ENCODE results near the gene GABRA5.

DNA sequence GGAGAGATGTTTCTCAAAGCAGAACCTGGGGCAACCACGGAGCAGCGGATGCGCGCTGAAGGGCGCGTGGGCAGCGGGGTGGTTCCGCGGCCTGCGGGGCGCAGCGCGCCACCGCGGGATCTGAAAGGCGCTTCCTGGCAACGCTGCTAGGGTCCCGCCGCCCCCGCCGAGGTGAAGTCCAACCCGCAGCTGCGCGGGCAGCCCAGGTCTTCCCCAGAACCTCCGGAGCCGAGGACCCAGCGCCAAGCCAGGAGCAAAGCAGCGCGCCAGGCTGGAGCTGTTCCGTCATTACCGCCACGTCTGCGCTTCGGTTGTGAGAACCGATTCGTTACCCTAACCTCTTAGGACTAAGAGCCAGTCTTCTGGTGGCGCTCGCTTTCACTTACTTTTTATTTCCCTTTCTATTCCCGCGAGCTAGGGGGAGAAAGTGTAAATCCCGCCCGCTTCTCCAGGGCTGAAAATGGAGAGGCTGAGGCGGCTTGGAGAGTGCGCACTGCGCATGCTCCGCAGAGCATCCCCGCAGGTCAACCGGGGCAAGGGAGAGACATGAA, 100.9 kb downstream of the GABRA5 start:
- TF ChIP-seq, protein P1, sequence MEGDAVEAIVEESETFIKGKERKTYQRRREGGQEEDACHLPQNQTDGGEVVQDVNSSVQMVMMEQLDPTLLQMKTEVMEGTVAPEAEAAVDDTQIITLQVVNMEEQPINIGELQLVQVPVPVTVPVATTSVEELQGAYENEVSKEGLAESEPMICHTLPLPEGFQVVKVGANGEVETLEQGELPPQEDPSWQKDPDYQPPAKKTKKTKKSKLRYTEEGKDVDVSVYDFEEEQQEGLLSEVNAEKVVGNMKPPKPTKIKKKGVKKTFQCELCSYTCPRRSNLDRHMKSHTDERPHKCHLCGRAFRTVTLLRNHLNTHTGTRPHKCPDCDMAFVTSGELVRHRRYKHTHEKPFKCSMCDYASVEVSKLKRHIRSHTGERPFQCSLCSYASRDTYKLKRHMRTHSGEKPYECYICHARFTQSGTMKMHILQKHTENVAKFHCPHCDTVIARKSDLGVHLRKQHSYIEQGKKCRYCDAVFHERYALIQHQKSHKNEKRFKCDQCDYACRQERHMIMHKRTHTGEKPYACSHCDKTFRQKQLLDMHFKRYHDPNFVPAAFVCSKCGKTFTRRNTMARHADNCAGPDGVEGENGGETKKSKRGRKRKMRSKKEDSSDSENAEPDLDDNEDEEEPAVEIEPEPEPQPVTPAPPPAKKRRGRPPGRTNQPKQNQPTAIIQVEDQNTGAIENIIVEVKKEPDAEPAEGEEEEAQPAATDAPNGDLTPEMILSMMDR (conservative IDR thresholded peaks at IDR 0.05) = no peak
- TF ChIP-seq EZH2 (IDR thresholded peaks at IDR 0.05; ENCODE audit: low read depth) = no peak
